Measurements from ENCODE around the gene KANSL1L. TPM values are rescaled to one million over a fixed set of nuclear protein-coding genes. Genes with fewer than 3 reads are reported as not detected.

The KANSL1L gene
- total and polyA plus RNA-seq, 10 of the 15 experiments (the other 5 are each of a cell fraction or from before 2014, with no cell fraction given) = 1.2 to 9.5 (median 3.7) TPM

Other genes starting within 250 kb of the KANSL1L start
- gene RPE, start 168.8 kb downstream of the KANSL1L start, total RNA-seq (2014; rRNA removed) = 41.5 and 48.3 TPM in 2 replicates
- 49.5 and 55.6 TPM in 2 replicates for gene RPE, start 168.8 kb downstream of the KANSL1L start, total RNA-seq (2014; rRNA removed; fragmentation: Illumina TruSeq; extraction: Trizol)
- 47.8 and 52.4 TPM in 2 replicates for gene RPE, start 168.8 kb downstream of the KANSL1L start, total RNA-seq (2021)
- gene RPE, start 168.8 kb downstream of the KANSL1L start, polyA plus RNA-seq (2011; rRNA removed) = 75.3 and 87.2 TPM in 2 replicates
- gene RPE, start 168.8 kb downstream of the KANSL1L start, polyA plus RNA-seq (2014; fragmentation: Illumina TruSeq; extraction: Trizol) = 46.2 and 47.1 TPM in 2 replicates
- 10 to 100 TPM; 45.9 to 49.8 TPM for gene RPE, start 168.8 kb downstream of the KANSL1L start, polyA plus RNA-seq (2014; fragmentation: Nextera tagmentation; extraction: Ambion mirVana)
- 42.3 and 43.2 TPM in 2 replicates for gene RPE, start 168.8 kb downstream of the KANSL1L start, polyA plus RNA-seq (2014; rRNA removed)
- gene RPE, start 168.8 kb downstream of the KANSL1L start, polyA plus RNA-seq (2016; fragmentation: Nextera tagmentation; extraction: Ambion mirVana) = 10 to 100 TPM; 46.0 to 46.6 TPM
- not detected in 2 replicates for gene ACADL, start 54.0 kb upstream of the KANSL1L start, total RNA-seq (2014; rRNA removed)
- gene ACADL, start 54.0 kb upstream of the KANSL1L start, total RNA-seq (2014; rRNA removed; fragmentation: Illumina TruSeq; extraction: Trizol) = not detected in 2 replicates
- gene ACADL, start 54.0 kb upstream of the KANSL1L start, total RNA-seq (2021) = not detected in 2 replicates
- gene ACADL, start 54.0 kb upstream of the KANSL1L start, polyA plus RNA-seq (2011; rRNA removed) = not detected in 2 replicates
- not detected in 2 replicates for gene ACADL, start 54.0 kb upstream of the KANSL1L start, polyA plus RNA-seq (2014; fragmentation: Illumina TruSeq; extraction: Trizol)
- gene ACADL, start 54.0 kb upstream of the KANSL1L start, polyA plus RNA-seq (2014; fragmentation: Nextera tagmentation; extraction: Ambion mirVana) = not detected
- gene ACADL, start 54.0 kb upstream of the KANSL1L start, polyA plus RNA-seq (2014; rRNA removed) = not detected in 2 replicates
- not detected for gene ACADL, start 54.0 kb upstream of the KANSL1L start, polyA plus RNA-seq (2016; fragmentation: Nextera tagmentation; extraction: Ambion mirVana)
- not detected in 2 replicates for gene MYL1, start 143.8 kb upstream of the KANSL1L start, total RNA-seq (2014; rRNA removed)
- not detected in 2 replicates for gene MYL1, start 143.8 kb upstream of the KANSL1L start, total RNA-seq (2014; rRNA removed; fragmentation: Illumina TruSeq; extraction: Trizol)
- not detected in 2 replicates for gene MYL1, start 143.8 kb upstream of the KANSL1L start, total RNA-seq (2021)
- gene MYL1, start 143.8 kb upstream of the KANSL1L start, polyA plus RNA-seq (2011; rRNA removed) = 0.27 and 0.43 TPM in 2 replicates
- not detected in 2 replicates for gene MYL1, start 143.8 kb upstream of the KANSL1L start, polyA plus RNA-seq (2014; fragmentation: Illumina TruSeq; extraction: Trizol)
- not detected for gene MYL1, start 143.8 kb upstream of the KANSL1L start, polyA plus RNA-seq (2014; fragmentation: Nextera tagmentation; extraction: Ambion mirVana)
- gene MYL1, start 143.8 kb upstream of the KANSL1L start, polyA plus RNA-seq (2014; rRNA removed) = not detected in 2 replicates
- not detected for gene MYL1, start 143.8 kb upstream of the KANSL1L start, polyA plus RNA-seq (2016; fragmentation: Nextera tagmentation; extraction: Ambion mirVana)